ENCODE data around the gene MBTPS2. TPM values are rescaled to one million over a fixed set of nuclear protein-coding genes. Genes with fewer than 3 reads are reported as not detected.

MBTPS2 gene
- total and polyA plus RNA-seq, 4 donors: 5.6 to 13.5 (median 9.9) TPM

GRCh38 chrX:21885568-21885967 lies 46.2 kb downstream of the MBTPS2 start:
- no peaks in the 10 kb centered on the region for H3K9me3 ChIP-seq (ENCODE audit: control insufficient read depth in 4 of 4, low read length in 3 of 4)
- H3K36me3 ChIP-seq (ENCODE audit: control insufficient read depth in 4 of 4, insufficient read depth in 3 of 4, low read depth in 1 of 4, low read length in 3 of 4): peaks cover 2 to 4% (median 3%) of the 10 kb centered on the region in 4 donors
- no peak overlapping the region for H3K4me3 ChIP-seq (ENCODE audit: low read depth in 1 of 3, low read length in 3 of 3)
- no peak overlapping the region for H3K27ac ChIP-seq (ENCODE audit: low read depth in 1 of 2, low read length in 2 of 2)
- no peaks in the 10 kb centered on the region for H3K27me3 ChIP-seq (ENCODE audit: control insufficient read depth in 4 of 4, insufficient read depth in 4 of 4, low read length in 3 of 4)
- 88% methylated on average over 1 of the region's 1 CpG for WGBS
- H3K4me1 ChIP-seq (ENCODE audit: control insufficient read depth in 4 of 4, insufficient read depth in 4 of 4, low read length in 3 of 4): no peaks in the 10 kb centered on the region
- no peak overlapping the region for H3K9ac ChIP-seq (ENCODE audit: low read depth in 1 of 2, low read length in 2 of 2)
- TF ChIP-seq NR2F2 (IDR thresholded peaks at IDR 0.05) (peak; percentile 84), HNF4A (conservative IDR thresholded peaks at IDR 0.05) (no peak), RXRA (IDR thresholded peaks at IDR 0.05) (peak in 1 of 2 donors; percentile 9)
- DNase-seq (ENCODE audit: low spot score): no peak

- no peaks in the 10 kb centered on the region for H3K4me1 ChIP-seq (ENCODE audit: control insufficient read depth in 4 of 4, insufficient read depth in 4 of 4, low read length in 3 of 4)
- no peak for DNase-seq (ENCODE audit: low spot score)
- no peaks in the 10 kb centered on the region for H3K27me3 ChIP-seq (ENCODE audit: control insufficient read depth in 4 of 4, insufficient read depth in 4 of 4, low read length in 3 of 4)
- peaks cover 0 to 3% (median under 1%) of the 10 kb centered on the region in 4 donors for H3K36me3 ChIP-seq (ENCODE audit: control insufficient read depth in 4 of 4, insufficient read depth in 3 of 4, low read depth in 1 of 4, low read length in 3 of 4)
- no peak overlapping the region for H3K9ac ChIP-seq (ENCODE audit: low read depth in 1 of 2, low read length in 2 of 2)
- WGBS: 71% methylated on average over 2 of the region's 2 CpGs
- no peaks in the 10 kb centered on the region for H3K9me3 ChIP-seq (ENCODE audit: control insufficient read depth in 4 of 4, low read length in 3 of 4)
- no peak overlapping the region for H3K27ac ChIP-seq (ENCODE audit: low read depth in 1 of 2, low read length in 2 of 2)
- no peak overlapping the region for H3K4me3 ChIP-seq (ENCODE audit: low read depth in 1 of 3, low read length in 3 of 3)
- TF ChIP-seq, protein P1, sequence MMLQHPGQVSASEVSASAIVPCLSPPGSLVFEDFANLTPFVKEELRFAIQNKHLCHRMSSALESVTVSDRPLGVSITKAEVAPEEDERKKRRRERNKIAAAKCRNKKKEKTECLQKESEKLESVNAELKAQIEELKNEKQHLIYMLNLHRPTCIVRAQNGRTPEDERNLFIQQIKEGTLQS (IDR thresholded peaks at IDR 0.05): no peak
- TF ChIP-seq HNF4G (IDR thresholded peaks at IDR 0.05): no peak
- TF ChIP-seq NR2F2 (IDR thresholded peaks at IDR 0.05): no peak
- TF ChIP-seq EGR1 (IDR thresholded peaks at IDR 0.05; ENCODE audit: low read depth in 2 of 2): no peak
- TF ChIP-seq RAD21 (IDR thresholded peaks at IDR 0.05): no peak
- TF ChIP-seq FOXA2 (IDR thresholded peaks at IDR 0.05): no peak
- no peak for TF ChIP-seq REST (IDR thresholded peaks at IDR 0.05)
- TF ChIP-seq HNF4A (conservative IDR thresholded peaks at IDR 0.05): no peak
- TF ChIP-seq MAX (IDR thresholded peaks at IDR 0.05): no peak
- no peak for TF ChIP-seq RXRA (IDR thresholded peaks at IDR 0.05)
- no peak for TF ChIP-seq JUND (IDR thresholded peaks at IDR 0.05)
- TF ChIP-seq, protein P2, sequence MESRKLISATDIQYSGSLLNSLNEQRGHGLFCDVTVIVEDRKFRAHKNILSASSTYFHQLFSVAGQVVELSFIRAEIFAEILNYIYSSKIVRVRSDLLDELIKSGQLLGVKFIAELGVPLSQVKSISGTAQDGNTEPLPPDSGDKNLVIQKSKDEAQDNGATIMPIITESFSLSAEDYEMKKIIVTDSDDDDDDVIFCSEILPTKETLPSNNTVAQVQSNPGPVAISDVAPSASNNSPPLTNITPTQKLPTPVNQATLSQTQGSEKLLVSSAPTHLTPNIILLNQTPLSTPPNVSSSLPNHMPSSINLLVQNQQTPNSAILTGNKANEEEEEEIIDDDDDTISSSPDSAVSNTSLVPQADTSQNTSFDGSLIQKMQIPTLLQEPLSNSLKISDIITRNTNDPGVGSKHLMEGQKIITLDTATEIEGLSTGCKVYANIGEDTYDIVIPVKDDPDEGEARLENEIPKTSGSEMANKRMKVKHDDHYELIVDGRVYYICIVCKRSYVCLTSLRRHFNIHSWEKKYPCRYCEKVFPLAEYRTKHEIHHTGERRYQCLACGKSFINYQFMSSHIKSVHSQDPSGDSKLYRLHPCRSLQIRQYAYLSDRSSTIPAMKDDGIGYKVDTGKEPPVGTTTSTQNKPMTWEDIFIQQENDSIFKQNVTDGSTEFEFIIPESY (IDR thresholded peaks at IDR 0.05): no peak
- TF ChIP-seq, protein P3, sequence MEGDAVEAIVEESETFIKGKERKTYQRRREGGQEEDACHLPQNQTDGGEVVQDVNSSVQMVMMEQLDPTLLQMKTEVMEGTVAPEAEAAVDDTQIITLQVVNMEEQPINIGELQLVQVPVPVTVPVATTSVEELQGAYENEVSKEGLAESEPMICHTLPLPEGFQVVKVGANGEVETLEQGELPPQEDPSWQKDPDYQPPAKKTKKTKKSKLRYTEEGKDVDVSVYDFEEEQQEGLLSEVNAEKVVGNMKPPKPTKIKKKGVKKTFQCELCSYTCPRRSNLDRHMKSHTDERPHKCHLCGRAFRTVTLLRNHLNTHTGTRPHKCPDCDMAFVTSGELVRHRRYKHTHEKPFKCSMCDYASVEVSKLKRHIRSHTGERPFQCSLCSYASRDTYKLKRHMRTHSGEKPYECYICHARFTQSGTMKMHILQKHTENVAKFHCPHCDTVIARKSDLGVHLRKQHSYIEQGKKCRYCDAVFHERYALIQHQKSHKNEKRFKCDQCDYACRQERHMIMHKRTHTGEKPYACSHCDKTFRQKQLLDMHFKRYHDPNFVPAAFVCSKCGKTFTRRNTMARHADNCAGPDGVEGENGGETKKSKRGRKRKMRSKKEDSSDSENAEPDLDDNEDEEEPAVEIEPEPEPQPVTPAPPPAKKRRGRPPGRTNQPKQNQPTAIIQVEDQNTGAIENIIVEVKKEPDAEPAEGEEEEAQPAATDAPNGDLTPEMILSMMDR (IDR thresholded peaks at IDR 0.05; ENCODE audit: low read depth, low read length, missing input control): no peak
- TF ChIP-seq SP1 (IDR thresholded peaks at IDR 0.05): no peak
- no peak for TF ChIP-seq GABPA (IDR thresholded peaks at IDR 0.05 in 1 of 2, conservative IDR thresholded peaks at IDR 0.05 in 1 of 2)
Measured at GRCh38 chrX:21905313-21905712, 65.9 kb downstream of the MBTPS2 start.

All from liver (tissue), 9 donors.